K562 (cell line): ENCODE data around the gene GNA15.

Experiments used
- ESRRA ChIP-seq: fragments of 450-650 bp; IDR thresholded peaks from 2 replicates; pipeline ENCODE4 v1.6.1; 2014; ENCODE audit warnings: low read depth, mild to moderate bottlenecking, moderate library complexity, borderline replicate concordance
- MXI1 ChIP-seq: IDR thresholded peaks from 2 replicates; pipeline ENCODE4 v1.6.1; 2011; ENCODE audit warnings: low read depth, mild to moderate bottlenecking, improper control_type of control experiment, low read length
- SMARCA4 ChIP-seq: fragments of 450-650 bp; IDR thresholded peaks from 2 replicates; pipeline ENCODE4 v1.6.1; 2016

DNA sequence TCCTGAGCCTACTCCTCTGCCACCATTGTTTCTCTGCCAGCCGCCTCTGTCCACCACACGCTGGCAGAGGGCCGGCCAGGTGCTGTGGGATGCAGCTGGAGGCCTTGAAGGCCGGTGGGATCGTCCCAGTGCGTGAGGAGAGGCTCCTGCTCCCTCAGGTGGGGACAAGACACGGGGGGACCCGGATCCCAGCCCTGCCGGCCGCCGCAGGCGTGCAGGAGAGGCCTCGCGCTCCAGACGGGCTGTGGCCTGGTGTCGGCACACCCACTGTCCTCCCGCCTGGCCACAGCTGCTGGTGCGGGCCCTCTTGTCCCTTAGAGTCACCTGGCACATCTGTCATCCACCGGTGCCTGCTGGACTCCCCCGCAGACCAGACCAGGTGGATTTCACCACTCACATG lies 18.1 kb upstream of the GNA15 start:
- TF ChIP-seq ESRRA (no peak), MXI1 (no peak), SMARCA4 (no peak)
